Activated gamma-delta T cell treated with anti-CD3 and anti-CD28 coated beads, Interleukin-2, amount 50 U/mL, for 16 hours (primary cell): ENCODE results near the gene BLOC1S1.

ENCODE experiments used
- DNase-seq: peaks from one replicate; pipeline ENCODE4 v3.0.0-alpha.2; 2020; ENCODE audit warnings: low read depth

Gene BLOC1S1

GRCh38 chr12:55728186-55728938 is 12.5 kb downstream of the BLOC1S1 start:
- DNase-seq = no peak

- peak; percentile 66 for DNase-seq
Observed at GRCh38 chr12:55728939-55729818, 13.3 kb downstream of the BLOC1S1 start, which contains the start of gene CD63. Gene CD63, minus strand, starts transcription at chr12:55729009. Its CDS starts 668 bp downstream, at chr12:55728341.

- no peak for DNase-seq
Observed at GRCh38 chr12:55729819-55730818, 14.3 kb downstream of the BLOC1S1 start.

- DNase-seq = no peak
Observed at GRCh38 chr12:55732288-55732687, 16.4 kb downstream of the BLOC1S1 start.

GRCh38 chr12:55733021-55733555 is 17.2 kb downstream of the BLOC1S1 start:
- no peak for DNase-seq

GRCh38 chr12:55733858-55734257 is 18.0 kb downstream of the BLOC1S1 start:
- no peak for DNase-seq

GRCh38 chr12:55734595-55734994 is 18.7 kb downstream of the BLOC1S1 start:
- DNase-seq = no peak

GRCh38 chr12:55736076-55736475 is 20.2 kb downstream of the BLOC1S1 start:
- no peak for DNase-seq

- DNase-seq = no peak
Observed at GRCh38 chr12:55736780-55737580, 21.1 kb downstream of the BLOC1S1 start.

- no peak for DNase-seq
Observed at GRCh38 chr12:55737581-55738122, 21.8 kb downstream of the BLOC1S1 start.

GRCh38 chr12:55738123-55739024 is 22.5 kb downstream of the BLOC1S1 start:
- DNase-seq = peak; percentile 65

- DNase-seq = no peak
Observed at GRCh38 chr12:55739025-55739378, 23.2 kb downstream of the BLOC1S1 start.

GRCh38 chr12:55741931-55742680 is 26.3 kb downstream of the BLOC1S1 start:
- no peak for DNase-seq

- DNase-seq = peak; percentile 51
Observed at GRCh38 chr12:55742719-55743405, 27.0 kb downstream of the BLOC1S1 start, which contains the start of gene GDF11. Gene GDF11, plus strand, starts transcription at chr12:55743122. Its CDS starts 195 bp downstream, at chr12:55743317.

GRCh38 chr12:55743406-55744339 is 27.8 kb downstream of the BLOC1S1 start:
- no peak for DNase-seq

- DNase-seq = no peak
Observed at GRCh38 chr12:55744340-55745030, 28.6 kb downstream of the BLOC1S1 start.
